Measurements from ENCODE around the gene OGG1.
A peak's percentile ranks its signal among the peaks of the same experiment; 100 is the strongest.

The OGG1 gene

GRCh38 chr3:9729419-9729818 lies 20.3 kb upstream of the OGG1 start:
- DNase-seq, result no peak

GRCh38 chr3:9730657-9731205 lies 19.0 kb upstream of the OGG1 start:
- no peak for DNase-seq

GRCh38 chr3:9731206-9732079 lies 18.3 kb upstream of the OGG1 start, which contains the start of gene BRPF1:
BRPF1 (plus strand) TSS chr3:9731735; CDS start chr3:9734141, 2,406 bp downstream.
- peak; percentile 100 for DNase-seq

GRCh38 chr3:9732080-9732739 lies 17.5 kb upstream of the OGG1 start:
- peak; percentile 32 for DNase-seq

GRCh38 chr3:9732740-9733115 lies 17.0 kb upstream of the OGG1 start:
- no peak for DNase-seq

DNA sequence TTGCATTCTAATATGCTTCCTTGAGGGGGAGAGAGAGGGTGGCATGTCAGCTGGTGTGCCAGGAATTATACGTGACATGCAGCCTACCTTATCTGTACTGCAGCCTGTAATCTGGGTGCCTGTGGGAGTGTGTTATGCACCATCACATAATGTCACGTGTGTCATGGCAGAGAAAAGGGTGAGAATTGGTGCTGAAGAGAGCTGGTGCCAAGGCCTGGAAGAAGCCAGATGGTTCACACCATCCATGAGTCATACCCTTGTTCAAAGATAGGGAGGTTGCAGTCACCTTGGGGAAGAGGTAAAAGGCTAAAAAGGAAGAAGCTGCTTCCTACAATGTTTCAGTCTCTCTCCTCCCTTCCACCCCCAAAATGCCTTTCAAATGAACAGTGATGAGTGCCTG lies 12.9 kb upstream of the OGG1 start:
- no peak for DNase-seq

DNA sequence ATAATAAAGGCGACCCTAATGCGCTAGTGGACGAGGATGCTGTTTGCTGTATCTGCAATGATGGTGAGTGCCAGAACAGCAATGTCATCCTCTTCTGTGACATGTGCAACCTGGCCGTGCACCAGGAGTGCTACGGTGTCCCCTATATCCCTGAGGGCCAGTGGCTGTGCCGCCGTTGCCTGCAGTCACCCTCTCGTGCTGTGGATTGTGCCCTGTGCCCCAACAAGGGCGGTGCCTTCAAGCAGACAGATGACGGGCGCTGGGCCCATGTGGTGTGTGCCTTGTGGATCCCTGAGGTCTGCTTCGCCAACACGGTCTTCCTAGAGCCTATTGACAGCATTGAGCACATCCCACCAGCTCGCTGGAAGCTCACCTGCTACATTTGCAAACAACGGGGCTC lies 10.6 kb upstream of the OGG1 start:
- DNase-seq, result no peak

DNA sequence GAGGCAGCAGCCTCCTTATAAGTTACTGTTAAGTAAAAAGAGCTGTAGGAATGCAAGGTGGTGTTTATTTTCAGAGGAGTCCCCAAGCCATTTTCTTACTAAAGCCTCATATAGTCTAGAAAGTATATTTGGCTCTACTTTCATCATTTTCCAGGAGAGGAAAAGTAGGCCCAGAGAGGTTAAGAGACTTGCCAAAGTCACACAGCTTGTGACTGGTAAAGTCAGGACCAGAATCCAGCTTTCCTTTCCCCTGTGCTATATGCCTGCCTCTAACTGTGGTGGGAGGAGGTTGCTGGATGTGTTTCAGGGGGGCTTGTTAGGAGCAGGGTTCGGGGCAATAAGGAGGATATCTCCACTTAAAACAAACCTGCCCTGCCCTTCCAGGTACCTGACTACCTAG lies 7.2 kb upstream of the OGG1 start:
- no peak for DNase-seq

DNA sequence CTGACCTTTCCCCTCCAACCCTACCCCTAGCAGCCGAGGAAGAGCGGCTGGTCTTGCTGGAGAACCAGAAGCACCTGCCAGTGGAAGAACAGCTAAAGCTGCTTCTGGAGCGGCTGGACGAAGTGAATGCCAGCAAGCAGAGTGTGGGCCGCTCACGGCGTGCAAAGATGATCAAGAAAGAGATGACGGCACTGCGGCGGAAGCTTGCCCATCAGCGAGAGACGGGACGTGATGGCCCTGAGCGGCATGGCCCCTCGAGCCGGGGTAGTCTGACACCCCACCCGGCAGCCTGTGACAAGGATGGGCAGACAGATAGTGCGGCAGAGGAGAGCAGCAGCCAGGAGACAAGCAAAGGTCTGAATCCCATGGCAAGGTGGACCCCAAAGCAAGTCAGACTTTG lies 6.2 kb upstream of the OGG1 start:
- DNase-seq, result no peak

- DNase-seq, result no peak
Observed at GRCh38 chr3:9744162-9744561, 5.6 kb upstream of the OGG1 start.

DNA sequence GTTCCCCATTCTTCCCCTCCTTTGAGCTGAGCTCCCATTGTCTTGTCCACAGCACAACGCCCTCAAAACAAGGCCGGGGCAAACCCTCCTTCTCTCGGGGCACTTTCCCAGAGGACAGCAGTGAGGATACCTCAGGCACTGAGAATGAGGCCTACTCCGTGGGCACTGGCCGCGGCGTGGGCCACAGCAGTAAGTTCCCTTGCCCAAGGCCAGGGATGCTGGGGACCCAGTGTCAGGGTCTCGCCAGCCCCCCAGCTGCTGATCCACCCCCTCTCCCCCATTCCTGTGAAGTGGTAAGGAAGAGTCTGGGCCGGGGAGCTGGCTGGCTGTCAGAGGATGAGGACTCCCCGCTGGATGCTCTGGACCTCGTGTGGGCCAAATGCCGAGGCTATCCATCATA lies 4.2 kb upstream of the OGG1 start:
- no peak for DNase-seq

DNA sequence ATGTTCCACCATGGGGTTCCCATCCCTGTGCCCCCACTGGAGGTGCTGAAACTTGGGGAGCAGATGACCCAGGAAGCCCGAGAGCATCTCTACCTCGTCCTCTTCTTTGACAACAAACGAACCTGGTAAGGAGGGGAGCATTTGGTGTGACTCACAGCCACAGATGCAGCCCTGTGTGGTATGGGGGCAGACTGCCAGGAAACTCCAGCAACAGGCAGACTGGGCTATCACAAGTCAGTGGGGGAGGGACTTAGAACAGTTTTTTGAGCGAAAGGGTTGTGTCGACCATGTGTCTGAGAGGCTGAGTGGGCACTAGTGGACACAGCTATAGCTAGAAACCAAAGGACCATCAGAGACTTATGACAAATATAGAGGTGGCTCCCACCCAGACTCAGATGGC lies 3.4 kb upstream of the OGG1 start:
- no peak for DNase-seq

GRCh38 chr3:9747267-9747666 lies 2.5 kb upstream of the OGG1 start:
- DNase-seq, result no peak

DNA sequence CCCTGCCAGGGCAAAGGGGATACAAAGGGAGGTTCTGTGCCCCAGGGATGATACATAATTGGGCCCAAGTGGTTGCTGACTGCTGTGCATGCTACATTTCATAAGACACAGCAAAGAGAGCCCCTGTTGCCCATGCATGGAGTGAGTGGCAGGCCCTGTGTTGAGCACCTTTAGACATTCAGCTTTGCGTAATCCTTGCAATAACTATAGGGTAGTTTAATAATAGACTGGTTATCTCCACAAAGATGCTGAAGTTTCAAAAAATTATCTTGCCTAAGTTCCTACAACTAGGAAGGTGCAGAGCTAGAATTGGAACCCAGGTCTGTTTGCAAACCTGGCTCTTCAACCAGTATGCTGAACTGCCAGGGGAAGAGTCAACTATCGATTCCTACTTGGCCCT lies 1.7 kb upstream of the OGG1 start:
- no peak for DNase-seq

GRCh38 chr3:9749296-9749644 lies 482 bp upstream of the OGG1 start:
- DNase-seq, result no peak

- DNase-seq, result no peak
Observed at GRCh38 chr3:9750556-9751411, 1.0 kb downstream of the OGG1 start.

DNA sequence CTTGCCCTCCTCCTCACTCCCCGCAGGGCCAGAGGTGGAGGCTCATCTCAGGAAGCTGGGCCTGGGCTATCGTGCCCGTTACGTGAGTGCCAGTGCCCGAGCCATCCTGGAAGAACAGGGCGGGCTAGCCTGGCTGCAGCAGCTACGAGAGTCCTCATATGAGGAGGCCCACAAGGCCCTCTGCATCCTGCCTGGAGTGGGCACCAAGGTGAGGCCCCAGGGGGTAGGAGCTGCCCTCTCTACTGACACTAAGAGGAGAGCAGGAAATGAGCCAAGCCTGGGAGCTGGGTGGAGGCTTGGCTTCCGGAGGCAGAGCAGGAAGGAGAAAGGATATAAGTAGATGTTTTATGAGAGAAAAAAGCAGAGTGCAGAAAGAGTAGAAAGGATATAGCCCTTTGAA lies 4.9 kb downstream of the OGG1 start:
- no peak for DNase-seq

GRCh38 chr3:9757427-9757826 lies 7.7 kb downstream of the OGG1 start:
- no peak for DNase-seq

DNA sequence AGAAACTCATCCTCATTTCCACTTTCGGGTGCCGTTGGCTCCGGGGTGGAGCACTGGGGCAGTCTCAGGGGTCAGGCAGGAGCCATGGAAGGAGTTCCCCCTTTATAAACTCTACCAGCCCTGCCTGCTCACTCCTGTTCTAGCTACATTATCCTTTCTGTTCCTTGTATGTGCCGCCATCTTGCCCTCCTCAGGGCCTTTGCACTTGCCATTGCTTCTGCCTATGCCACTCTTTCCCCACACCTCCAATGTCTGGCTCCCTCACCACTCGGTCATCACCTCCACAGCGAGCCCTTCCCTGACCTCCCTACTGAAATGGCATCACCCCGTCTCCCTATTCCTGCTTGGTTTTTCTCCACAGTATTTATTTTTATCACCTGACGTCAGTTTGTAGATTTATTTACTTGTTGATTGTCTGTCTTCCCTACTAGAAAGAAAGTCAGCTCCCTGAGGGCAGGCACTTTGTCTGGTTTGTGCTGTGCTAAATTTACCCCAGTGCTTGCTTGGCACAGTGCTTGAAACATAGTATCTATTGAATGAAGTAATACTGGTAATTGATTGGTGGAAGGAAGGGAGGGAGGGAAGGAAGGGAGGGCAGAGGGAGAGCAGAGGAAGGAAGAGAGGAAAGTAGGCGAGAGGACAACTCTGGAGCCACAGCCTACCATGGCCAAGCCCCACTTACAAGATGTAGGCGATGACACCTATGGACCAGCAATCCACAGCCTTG lies 11.2 kb downstream of the OGG1 start:
- DNase-seq, result no peak

- no peak for DNase-seq
Observed at GRCh38 chr3:9761919-9762318, 12.2 kb downstream of the OGG1 start.

DNA sequence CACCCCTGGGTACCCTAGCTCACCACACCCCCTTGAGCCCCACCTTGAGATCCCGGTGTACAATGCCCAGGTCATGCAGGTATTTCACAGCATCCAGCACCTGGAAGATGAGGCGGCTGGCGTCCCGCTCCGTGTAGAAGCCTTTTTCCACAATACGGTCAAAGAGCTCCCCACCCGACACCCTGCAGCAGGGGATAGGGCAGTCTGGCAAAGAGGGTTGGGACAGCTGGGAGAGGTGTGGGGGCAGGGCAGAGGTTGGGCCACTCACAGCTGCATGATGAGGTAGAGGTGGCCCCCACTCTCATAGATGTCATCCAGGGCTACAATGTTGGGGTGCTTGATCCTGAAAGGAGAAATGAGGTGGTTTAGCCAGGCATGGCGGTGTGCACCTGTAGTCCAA lies 13.1 kb downstream of the OGG1 start:
- no peak for DNase-seq

DNA sequence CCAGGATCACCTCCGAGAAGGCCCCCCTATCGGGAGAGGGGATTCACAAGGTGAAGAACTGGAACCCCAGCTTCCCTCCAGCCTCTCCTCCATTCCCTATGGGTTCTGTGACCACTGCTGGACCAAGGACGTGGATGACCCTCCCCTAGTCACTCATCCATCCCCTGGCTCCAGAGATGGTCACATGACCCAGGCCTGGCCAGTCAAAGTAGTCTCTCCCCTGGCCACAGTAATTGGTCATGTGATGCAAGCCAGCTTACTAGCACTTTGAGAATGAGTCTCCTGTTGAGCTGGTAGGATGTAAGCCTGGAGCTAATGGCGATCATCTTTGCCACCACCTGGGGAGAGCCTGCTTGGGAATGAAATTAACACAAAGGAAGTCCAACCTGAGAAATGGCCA lies 16.1 kb downstream of the OGG1 start:
- DNase-seq, result no peak

GRCh38 chr3:9767418-9767817 lies 17.7 kb downstream of the OGG1 start:
- DNase-seq, result no peak
